GM23338 (cell line): ENCODE results near the gene RBP5. TPM values are rescaled to one million over a fixed set of nuclear protein-coding genes. Genes with fewer than 3 reads are reported as not detected.

ENCODE experiments used
- ATAC-seq: fragments of 200-7000 bp; cut with Tn5 transposase; 3 replicates; pipeline ENCODE4 v1.9.1; 2020
- DNase-seq: peaks from one replicate; pipeline ENCODE4 v3.0.0-alpha.2; 2015; ENCODE audit warnings: low spot score
- H2AFZ ChIP-seq: fragments of 200-600 bp; sonication (generic); 2 replicates; pipeline ENCODE4 v1.8.0; 2016; ENCODE audit warnings: antibody characterized with exemption, mild to moderate bottlenecking, moderate library complexity
- H3F3A ChIP-seq: fragments of 200-600 bp; sonication (generic); replicated peaks from 2 replicates; pipeline ENCODE4 v1.8.0; 2017; ENCODE audit warnings: antibody characterized with exemption, mixed run types, low read depth
- H3K27ac ChIP-seq: fragments of 200-600 bp; sonication (generic); 2 replicates; pipeline ENCODE4 v1.6.1; 2016; ENCODE audit warnings: low read depth
- H3K27me3 ChIP-seq: fragments of 200-600 bp; sonication (generic); 2 replicates; pipeline ENCODE4 v1.8.0; 2016; ENCODE audit warnings: mild to moderate bottlenecking, mixed run types, moderate library complexity; ENCODE audit not compliant: insufficient read depth
- H3K36me3 ChIP-seq: fragments of 200-600 bp; sonication (generic); 2 replicates; pipeline ENCODE4 v1.8.0; 2016; ENCODE audit warnings: mild to moderate bottlenecking; ENCODE audit not compliant: insufficient read depth
- H3K4me1 ChIP-seq: fragments of 200-600 bp; sonication (generic); 2 replicates; pipeline ENCODE4 v1.8.0; 2016; ENCODE audit warnings: mild to moderate bottlenecking, moderate library complexity; ENCODE audit not compliant: insufficient read depth
- H3K4me2 ChIP-seq: fragments of 200-600 bp; sonication (generic); 2 replicates; pipeline ENCODE4 v1.7.1; 2017; ENCODE audit warnings: mixed run types
- H3K4me3 ChIP-seq: fragments of 200-600 bp; sonication (generic); 2 replicates; pipeline ENCODE4 v1.6.1; 2016; ENCODE audit warnings: mixed run types
- H3K79me2 ChIP-seq: fragments of 200-600 bp; sonication (generic); replicated peaks from 2 replicates; pipeline ENCODE4 v1.8.0; 2017; ENCODE audit warnings: mild to moderate bottlenecking; ENCODE audit not compliant: insufficient read depth
- H3K9me2 ChIP-seq: fragments of 200-600 bp; sonication (generic); 2 replicates; pipeline ENCODE4 v1.8.0; 2017; ENCODE audit not compliant: insufficient read depth
- H4K20me1 ChIP-seq: fragments of 200-600 bp; sonication (generic); replicated peaks from 2 replicates; pipeline ENCODE4 v1.8.0; 2017; ENCODE audit warnings: mild to moderate bottlenecking; ENCODE audit not compliant: insufficient read depth
- H3K27ac Mint-ChIP-seq: 2 replicates; pipeline ENCODE4 v1.8.0; 2020; ENCODE audit warnings: inconsistent platforms, mild to moderate bottlenecking, moderate library complexity, mixed read lengths
- H3K27me3 Mint-ChIP-seq: 3 replicates; pipeline ENCODE4 v1.8.0; 2022; ENCODE audit warnings: low read depth, mild to moderate bottlenecking, moderate library complexity, mixed read lengths, inconsistent platforms; ENCODE audit not compliant: insufficient read depth, poor library complexity
- H3K36me3 Mint-ChIP-seq: 3 replicates; pipeline ENCODE4 v1.8.0; 2021; ENCODE audit warnings: low read depth, mild to moderate bottlenecking, inconsistent platforms, moderate library complexity, mixed read lengths
- H3K4me1 Mint-ChIP-seq: 3 replicates; pipeline ENCODE4 v1.8.0; 2020; ENCODE audit warnings: mild to moderate bottlenecking, inconsistent platforms, mixed read lengths
- H3K4me3 Mint-ChIP-seq: 3 replicates; pipeline ENCODE4 v1.8.0; 2021; ENCODE audit warnings: moderate library complexity, mild to moderate bottlenecking, inconsistent platforms, mixed read lengths
- H3K9me3 Mint-ChIP-seq: 3 replicates; pipeline ENCODE4 v1.8.0; 2020; ENCODE audit warnings: moderate library complexity, mild to moderate bottlenecking, inconsistent platforms, mixed read lengths
- CREB1 ChIP-seq: fragments of 250-450 bp; sonication (Bioruptor Pico); IDR thresholded peaks from 2 replicates; pipeline ENCODE4 v1.5.0; 2020; ENCODE audit warnings: low read depth, mild to moderate bottlenecking, moderate library complexity
- CTCF ChIP-seq, 2 experiments: fragments of 200-600 bp in 1 of 2; sonication (generic) in 1 of 2; conservative IDR thresholded peaks; 2 replicates each; pipeline versions ENCODE4 v1.5.1 to v1.6.1; 2016 to 2017; ENCODE audit warnings: antibody characterized with exemption in 2 of 2, low read depth in 2 of 2, mild to moderate bottlenecking in 2 of 2, moderate library complexity in 1 of 2
- ETS1 ChIP-seq: IDR thresholded peaks from 2 replicates; pipeline ENCODE4 v1.6.1; 2016; ENCODE audit warnings: antibody characterized with exemption
- EZH2 ChIP-seq: fragments of 200-600 bp; sonication (generic); IDR thresholded peaks from one replicate; pipeline ENCODE4 v1.8.0; 2017; ENCODE audit warnings: antibody characterized with exemption, mild to moderate bottlenecking, low read depth; ENCODE audit not compliant: unreplicated experiment
- EZH2phosphoT487 ChIP-seq: fragments of 200-600 bp; sonication (generic); IDR thresholded peaks from one replicate; pipeline ENCODE4 v1.8.1; 2018; ENCODE audit warnings: antibody characterized with exemption; ENCODE audit not compliant: unreplicated experiment
- JUNB ChIP-seq: IDR thresholded peaks from one replicate; pipeline ENCODE4 v1.6.1; 2016; ENCODE audit warnings: antibody characterized with exemption; ENCODE audit not compliant: unreplicated experiment
- REST ChIP-seq: IDR thresholded peaks from one replicate; pipeline ENCODE4 v1.6.1; 2018; ENCODE audit warnings: antibody characterized with exemption; ENCODE audit not compliant: unreplicated experiment
- STAT1 ChIP-seq: IDR thresholded peaks from one replicate; pipeline ENCODE4 v1.6.1; 2016; ENCODE audit warnings: antibody characterized with exemption; ENCODE audit not compliant: unreplicated experiment
- ZNF331 ChIP-seq: fragments of 250-450 bp; sonication (Bioruptor Pico); IDR thresholded peaks from 2 replicates; pipeline ENCODE4 v1.5.0; 2020; ENCODE audit warnings: low read depth, mild to moderate bottlenecking, moderate library complexity
- polyA plus RNA-seq: library from polyadenylated mRNA; unstranded; fragments of >200 nt; fragmentation: Nextera tagmentation; extraction: Ambion mirVana; gene quantifications from 2 replicates; pipeline ENCODE4 v1.2.1, GENCODE V29; 2016
- total RNA-seq: library from RNA; depleted of rRNA; stranded (reverse); fragments of >200 nt; shearing (Covaris generic); gene quantifications from 2 replicates; pipeline ENCODE4 v1.2.3, GENCODE V29; 2014

RBP5 gene
- total and polyA plus RNA-seq, 2 experiments from 2014 or later = 1.2 to 3.0 TPM

GRCh38 chr12:7127916-7128626 lies 618 bp downstream of the RBP5 start:
- no peaks in the 10 kb centered on the region for H3K79me2 ChIP-seq
- peak overlapping the region; percentile 100 for H3K4me2 ChIP-seq
- TF ChIP-seq JUNB (no peak), REST (no peak), ZNF331 (no peak), ETS1 (no peak)
- H3K4me1 ChIP-seq = peaks cover 16% of the 10 kb centered on the region
- H4K20me1 ChIP-seq = no peaks in the 10 kb centered on the region; the same call in 1 of the 2 replicates
- 0 out of 2 replicates have a peak, but pooled peaks cover 5% of the 10 kb centered on the region for H3K9me2 ChIP-seq
- H3K4me3 ChIP-seq = 0 out of 2 replicates have a peak overlapping the region, but pooled peaks have one; percentile 97
- DNase-seq = no peak
- ATAC-seq = no peak
- Mint-ChIP-seq H3K27ac (no peak overlapping the region), H3K36me3 (no peaks in the 10 kb centered on the region; the same call in 2 of the 3 replicates), H3K9me3 (no peaks in the 10 kb centered on the region; the same call in 2 of the 3 replicates), H3K27me3 (peaks cover 17% of the 10 kb centered on the region), H3K4me3 (peak overlapping the region; percentile 88), H3K4me1 (peaks cover 38% of the 10 kb centered on the region)
- no peak overlapping the region for H3K27ac ChIP-seq
- 0 out of 2 replicates have a peak, but pooled peaks cover 4% of the 10 kb centered on the region for H3F3A ChIP-seq
- H2AFZ ChIP-seq = no peak overlapping the region
- no peaks in the 10 kb centered on the region for H3K27me3 ChIP-seq
- no peaks in the 10 kb centered on the region for H3K36me3 ChIP-seq

- no peaks in the 10 kb centered on the region; the same call in 2 of the 3 replicates for H3K36me3 Mint-ChIP-seq
- no peaks in the 10 kb centered on the region for H3K9me3 Mint-ChIP-seq
- Histone ChIP-seq H3K27me3 (no peaks in the 10 kb centered on the region), H3K4me1 (peaks cover 16% of the 10 kb centered on the region), H3K4me2 (no peak overlapping the region), H3K9me2 (no peaks in the 10 kb centered on the region), H3K27ac (no peak overlapping the region), H4K20me1 (no peaks in the 10 kb centered on the region), H2AFZ (no peak overlapping the region), H3K36me3 (no peaks in the 10 kb centered on the region), H3K4me3 (no peak overlapping the region), H3K79me2 (no peaks in the 10 kb centered on the region), H3F3A (0 out of 2 replicates have a peak, but pooled peaks cover under 1% of the 10 kb centered on the region)
- no peak overlapping the region for H3K27ac Mint-ChIP-seq
- H3K27me3 Mint-ChIP-seq = peaks cover 14% of the 10 kb centered on the region
- DNase-seq = no peak
- peaks cover 29% of the 10 kb centered on the region for H3K4me1 Mint-ChIP-seq
- H3K4me3 Mint-ChIP-seq = no peak overlapping the region
- no peak for ATAC-seq
- TF ChIP-seq EZH2phosphoT487 (no peak), ETS1 (no peak), CREB1 (no peak), CTCF (conservative IDR thresholded peaks at IDR 0.05; ENCODE audit: low read depth in 2 of 2) (no peak), EZH2 (no peak), STAT1 (no peak)
Measured at GRCh38 chr12:7125632-7126227, 3.0 kb downstream of the RBP5 start.
